Measurements from ENCODE around the gene IPO8. TPM values are rescaled to one million over a fixed set of nuclear protein-coding genes. Genes with fewer than 3 reads are reported as not detected.

Gene IPO8
- total and polyA plus RNA-seq, 2 donors (not counting 3 experiments of a cell fraction or from before 2014, with no cell fraction given), result 7.2 to 52.5 TPM

DNA sequence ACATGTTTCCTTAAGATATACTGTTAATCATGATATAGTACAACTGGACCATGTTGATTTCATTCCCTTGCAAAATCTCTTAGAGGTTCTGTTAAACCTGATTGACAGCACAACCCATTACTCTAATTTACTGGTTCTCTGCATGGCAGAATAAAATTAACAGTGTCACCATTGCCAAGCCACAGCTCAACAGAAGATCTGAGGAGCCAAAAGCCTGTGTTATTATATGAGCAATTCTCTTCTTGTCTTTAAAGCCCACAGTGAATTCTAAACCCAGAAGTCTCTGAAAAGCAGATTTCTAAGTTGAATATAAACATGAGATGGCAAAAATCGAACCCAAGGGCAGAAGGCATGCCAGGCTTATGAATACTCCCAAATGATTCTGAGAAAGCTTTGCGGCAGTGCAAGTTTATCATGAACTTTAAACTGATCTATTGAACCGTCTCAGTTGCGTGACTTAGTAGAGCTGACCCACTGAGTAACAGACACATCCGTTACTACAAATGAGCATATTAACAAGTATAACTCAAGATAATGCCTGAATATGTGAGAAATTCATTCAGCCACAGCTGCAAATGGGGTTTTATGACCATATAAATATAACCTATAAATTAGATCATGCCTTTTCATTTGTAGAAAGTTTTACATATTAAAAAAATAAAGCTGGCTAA lies 78.2 kb downstream of the IPO8 start:
- Histone ChIP-seq H3K4me2 (ENCODE audit: insufficient read depth, low read length) (no peak overlapping the region), H3K9me1 (replicated peaks; ENCODE audit: control insufficient read depth, extremely low read depth, insufficient read depth, low read length) (no peaks in the 10 kb centered on the region), H3K4me1 (ENCODE audit: control insufficient read depth, extremely low read depth, insufficient read depth, low read length) (peaks cover 13% of the 10 kb centered on the region), H3K9me3 (replicated peaks; ENCODE audit: control insufficient read depth, insufficient read depth, low read length) (no peaks in the 10 kb centered on the region), H4K20me1 (replicated peaks; ENCODE audit: control insufficient read depth, extremely low read depth, insufficient read depth, low read length) (no peaks in the 10 kb centered on the region), H2AFZ (ENCODE audit: low read depth, low read length) (no peak overlapping the region), H3K9ac (replicated peaks; ENCODE audit: extremely low read depth, insufficient read depth, low read length) (no peak overlapping the region), H3K36me3 (ENCODE audit: control insufficient read depth in 2 of 2, extremely low read depth in 1 of 2, insufficient read depth in 2 of 2, low read length in 2 of 2) (no peaks in the 10 kb centered on the region), H3K27me3 (ENCODE audit: control insufficient read depth in 2 of 2, insufficient read depth in 2 of 2, low read length in 2 of 2) (no peaks in the 10 kb centered on the region), H3K79me2 (ENCODE audit: control insufficient read depth, insufficient read depth, low read length) (no peaks in the 10 kb centered on the region), H3K4me3 (replicated peaks in 1 of 3; ENCODE audit: insufficient read depth in 1 of 3, low read depth in 1 of 3, low read length in 3 of 3) (no peak overlapping the region), H3K27ac (ENCODE audit: insufficient read depth, low read depth, low read length) (no peak overlapping the region)
- no peak for DNase-seq (ENCODE audit: low read depth, low spot score)
- intact Hi-C loops (cut with micrococcal nuclease), result no loop called here
- CTCF ChIA-PET, result no interaction called here
- TF ChIP-seq, protein P1, sequence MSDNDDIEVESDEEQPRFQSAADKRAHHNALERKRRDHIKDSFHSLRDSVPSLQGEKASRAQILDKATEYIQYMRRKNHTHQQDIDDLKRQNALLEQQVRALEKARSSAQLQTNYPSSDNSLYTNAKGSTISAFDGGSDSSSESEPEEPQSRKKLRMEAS (IDR thresholded peaks at IDR 0.05; ENCODE audit: insufficient read depth, insufficient read length), result no peak
- no peak for TF ChIP-seq POLR2A (IDR thresholded peaks at IDR 0.05; ENCODE audit: low read depth, low read length)
- TF ChIP-seq POLR2AphosphoS5 (IDR thresholded peaks at IDR 0.05; ENCODE audit: insufficient read depth, low read depth, low read length), result no peak
- no peak for TF ChIP-seq JUN (IDR thresholded peaks at IDR 0.05; ENCODE audit: borderline replicate concordance, insufficient read depth, insufficient read length, low read depth)
- no peak for TF ChIP-seq CTCF (IDR thresholded peaks at IDR 0.05; ENCODE audit: extremely low read depth in 1 of 2, insufficient read depth in 1 of 2, low read depth in 1 of 2, low read length in 2 of 2)
- no peak for TF ChIP-seq FOS (IDR thresholded peaks at IDR 0.05; ENCODE audit: borderline replicate concordance, insufficient read depth, low read length)
- TF ChIP-seq GATA2 (IDR thresholded peaks at IDR 0.05; ENCODE audit: insufficient read depth, insufficient read length, low read depth, low read length), result no peak
- no peak for TF ChIP-seq MYC (IDR thresholded peaks at IDR 0.05; ENCODE audit: low read depth, low read length)
- TF ChIP-seq EZH2 (IDR thresholded peaks at IDR 0.05; ENCODE audit: borderline replicate concordance, low read depth, low read length, severe bottlenecking), result no peak
- dilution Hi-C loops (cut with MboI; ENCODE audit: extremely low pct_ligation_motif_present, low sequenced_read_pairs), result no loop called here
- POLR2A ChIA-PET, result no interaction called here
- no peak for FAIRE-seq
- no TSS peak for BruUV-seq (replicated peaks)
